Stimulated activated CD4-positive, alpha-beta T cell treated with anti-CD3 and anti-CD28 coated beads, Interleukin-15, amount 100 ng/mL, for 1 hour (primary cell): ENCODE measurements around the gene EXOC3L4.
A peak's percentile ranks its signal among the peaks of the same experiment; 100 is the strongest.

Experiments
- DNase-seq, 2 donors: peaks; one replicate each; pipeline ENCODE4 v3.0.0-alpha.2; 2020; ENCODE audit warnings: low read depth in 1 of 2, low spot score in 1 of 2

EXOC3L4 gene

DNA sequence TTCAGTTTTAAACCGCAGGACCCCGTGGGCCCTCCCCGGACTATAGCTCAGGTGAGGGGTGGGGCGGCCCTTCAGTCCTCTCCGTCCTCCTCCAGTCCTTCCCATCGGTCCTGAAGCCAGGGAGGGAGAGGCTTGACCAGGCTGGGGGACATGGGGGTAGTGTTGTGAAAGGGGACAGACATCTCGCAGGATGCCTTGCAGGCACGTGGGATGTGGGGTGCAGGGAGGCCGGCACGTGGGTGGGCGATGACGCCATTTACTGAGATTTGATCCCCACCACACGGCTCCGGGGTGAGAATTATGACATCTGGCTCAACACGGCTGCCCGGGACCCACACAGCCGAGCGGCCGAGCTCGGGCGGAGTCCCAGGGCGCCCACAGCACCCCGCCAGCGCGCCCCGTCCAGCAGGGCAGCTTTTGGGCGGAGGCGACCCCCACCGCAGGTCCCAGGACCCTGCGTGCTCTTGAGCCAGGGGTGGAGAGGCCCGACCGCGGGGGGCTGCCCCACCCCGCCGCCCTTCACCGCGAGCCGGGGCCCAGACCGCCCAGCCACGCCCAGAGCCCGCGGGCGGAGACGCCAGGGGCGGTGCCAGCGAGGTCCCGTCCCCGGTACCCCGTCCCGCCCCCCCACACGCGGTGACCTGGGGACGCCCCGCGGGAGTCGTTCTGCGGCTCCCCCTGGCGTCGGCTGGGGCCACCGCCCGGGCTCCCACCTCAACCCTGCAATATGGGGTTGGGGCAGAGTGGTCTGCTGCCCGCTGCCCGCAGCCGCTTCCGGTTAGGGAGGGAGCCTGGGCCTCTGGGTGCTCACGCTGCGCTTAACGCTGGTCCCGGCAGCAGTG lies 3.3 kb upstream of the EXOC3L4 start:
- DNase-seq = peak; percentile 57 to 76

- DNase-seq = no peak
Observed at GRCh38 chr14:103091883-103092222, 2.7 kb upstream of the EXOC3L4 start.

GRCh38 chr14:103093856-103094405 lies 594 bp upstream of the EXOC3L4 start:
- no peak for DNase-seq

DNA sequence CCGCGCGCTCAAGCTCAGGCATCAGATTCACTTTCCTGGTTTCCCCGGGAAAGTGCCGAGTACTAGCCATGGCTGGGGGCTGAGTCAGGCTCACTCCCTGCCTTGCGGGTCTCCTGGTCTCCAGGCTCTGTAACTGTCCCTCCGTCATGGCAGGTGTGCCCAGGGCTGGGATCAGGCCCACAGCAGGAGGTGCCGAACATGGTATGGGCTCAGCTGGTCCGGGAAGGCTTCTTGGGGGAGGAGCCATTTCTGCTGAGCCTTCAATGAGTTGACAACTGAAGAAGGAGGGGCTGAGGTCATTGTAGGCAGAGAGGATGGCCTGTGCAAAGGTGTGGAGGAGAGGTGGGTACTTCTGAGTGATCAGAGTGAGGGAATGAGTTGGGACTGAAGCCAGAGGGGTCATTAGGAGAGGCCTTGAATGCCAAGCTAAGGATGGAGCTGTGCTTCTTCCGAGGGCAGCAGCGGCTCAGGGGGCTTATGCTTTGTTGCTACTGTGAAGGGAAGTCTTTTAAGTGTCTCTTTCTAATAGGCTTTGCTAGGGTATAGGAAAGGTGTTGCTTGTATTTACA lies 769 bp downstream of the EXOC3L4 start:
- DNase-seq = no peak

GRCh38 chr14:103096387-103096786 lies 1.9 kb downstream of the EXOC3L4 start:
- no peak for DNase-seq

GRCh38 chr14:103097244-103097993 lies 2.9 kb downstream of the EXOC3L4 start:
- DNase-seq = no peak

GRCh38 chr14:103097994-103098957 lies 3.8 kb downstream of the EXOC3L4 start:
- DNase-seq = no peak

- no peak for DNase-seq
Observed at GRCh38 chr14:103099081-103099732, 4.7 kb downstream of the EXOC3L4 start.

- no peak for DNase-seq
Observed at GRCh38 chr14:103099733-103100280, 5.3 kb downstream of the EXOC3L4 start.

DNA sequence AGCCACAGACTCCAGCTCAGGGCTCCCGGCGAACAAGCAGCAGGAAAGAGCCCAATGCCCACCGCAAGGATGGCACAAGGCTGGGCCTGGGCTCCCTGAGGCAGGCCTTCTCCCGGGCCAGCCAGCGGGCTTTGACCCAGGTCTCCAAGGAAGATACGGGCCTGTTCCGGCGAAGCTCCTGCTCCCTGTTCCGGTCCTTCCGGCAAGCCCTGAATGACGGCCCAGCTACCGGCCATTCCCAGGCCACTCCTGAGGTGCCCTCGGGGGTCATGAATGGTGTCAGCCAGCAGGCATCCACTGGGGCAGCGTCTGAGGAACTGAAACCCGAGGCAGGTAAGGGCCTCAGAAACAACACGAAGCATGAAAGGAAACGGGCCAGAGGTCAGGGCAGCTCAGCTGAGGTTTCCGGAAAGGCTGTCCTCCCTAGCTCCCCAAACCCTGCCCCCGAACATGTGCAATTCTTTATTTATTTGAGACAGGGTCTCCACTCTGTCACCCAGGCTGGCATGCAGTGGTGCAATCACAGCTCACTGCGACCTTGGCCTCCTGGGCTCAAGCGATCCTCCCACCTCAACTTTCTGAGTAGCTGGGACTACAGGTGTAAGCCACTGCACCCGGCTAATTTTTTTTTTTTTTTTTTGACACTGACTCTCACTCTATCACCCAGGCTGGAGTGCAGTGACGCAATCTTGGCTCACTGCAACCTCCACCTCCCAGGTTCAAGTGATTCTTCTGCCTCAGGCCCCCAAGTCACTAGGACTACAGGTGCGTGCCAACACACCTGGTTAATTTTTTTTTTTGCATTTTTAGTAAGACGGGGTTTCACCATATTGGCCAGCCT lies 6.0 kb downstream of the EXOC3L4 start:
- no peak for DNase-seq

GRCh38 chr14:103101257-103101962 lies 6.9 kb downstream of the EXOC3L4 start:
- no peak for DNase-seq

DNA sequence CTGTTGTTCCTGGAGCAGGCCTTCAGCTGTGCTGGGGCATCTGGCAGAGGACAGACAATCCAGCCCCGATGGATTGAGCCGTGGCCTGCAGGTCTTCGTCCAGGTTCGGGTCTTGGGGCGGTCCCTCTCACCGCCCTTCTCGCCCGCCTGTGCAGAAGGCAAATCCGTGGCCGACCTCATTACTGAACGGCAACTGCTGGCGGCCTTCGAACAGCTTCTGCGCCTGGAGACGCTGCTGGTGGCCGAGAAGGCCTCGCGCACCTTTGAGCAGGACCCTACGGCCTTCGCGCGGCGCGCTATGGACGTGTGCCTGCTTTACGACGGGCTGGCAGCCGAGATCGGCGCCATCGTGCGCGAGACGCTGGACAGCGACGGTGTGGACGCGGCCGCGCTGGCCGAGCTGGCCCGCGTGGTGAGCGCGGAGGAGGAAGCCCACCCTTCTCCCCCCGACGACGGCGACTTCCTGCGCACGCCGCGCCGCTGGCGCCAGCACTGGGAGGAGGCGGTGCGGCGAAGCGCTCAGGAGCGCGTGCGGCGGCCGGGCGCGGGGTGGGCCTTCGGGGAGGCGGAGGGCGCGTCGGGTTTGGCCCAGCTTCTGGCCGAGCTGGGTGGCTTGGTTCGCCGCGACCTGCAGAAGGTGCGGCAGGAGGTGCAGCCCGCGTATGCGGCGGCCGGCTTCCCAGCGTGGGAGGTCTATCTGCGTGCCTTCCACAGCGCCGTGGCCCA lies 7.6 kb downstream of the EXOC3L4 start:
- no peak for DNase-seq

DNA sequence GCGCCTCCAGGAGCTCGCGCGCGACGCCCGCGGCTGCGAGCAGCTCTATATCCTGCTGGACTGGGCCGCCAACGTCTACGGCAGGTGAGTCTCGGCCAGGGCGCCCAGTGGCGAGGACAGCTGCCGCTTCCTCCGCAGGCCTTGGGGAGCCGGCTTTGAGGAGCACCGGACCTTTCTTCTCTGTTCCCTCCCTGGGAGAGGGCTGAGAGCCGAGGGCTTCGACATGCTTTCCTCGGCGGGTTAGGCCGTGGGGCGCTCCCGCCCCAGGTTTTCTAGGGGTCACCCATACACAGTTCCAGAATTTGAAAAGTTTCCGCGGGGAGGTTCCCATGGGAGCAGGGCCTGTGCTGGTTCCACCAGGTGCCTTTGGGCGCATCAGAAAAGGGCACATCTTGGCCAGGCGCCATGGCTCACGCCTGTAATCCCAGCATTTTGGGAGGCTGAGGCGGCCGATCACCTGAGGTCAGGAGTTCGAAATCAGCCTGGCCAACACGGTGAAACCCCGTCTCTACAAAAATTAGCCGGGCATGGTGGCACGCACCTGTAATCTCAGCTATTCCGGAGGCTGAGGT lies 8.2 kb downstream of the EXOC3L4 start:
- no peak for DNase-seq

- no peak for DNase-seq
Observed at GRCh38 chr14:103103461-103104388, 9.2 kb downstream of the EXOC3L4 start.

DNA sequence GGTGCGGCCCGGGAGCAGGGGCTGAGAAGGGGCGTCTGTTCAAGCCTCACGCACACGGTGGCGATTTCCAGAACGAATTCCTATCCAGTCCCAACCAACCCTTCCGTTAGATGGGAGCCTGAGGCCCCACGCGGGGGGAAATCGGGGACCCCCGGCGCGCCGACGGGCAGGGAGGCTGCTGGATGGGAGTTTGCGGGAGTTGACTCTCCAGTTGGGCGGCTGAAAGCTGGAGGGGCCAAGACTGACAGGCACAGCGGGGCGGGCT lies 9.8 kb downstream of the EXOC3L4 start:
- no peak for DNase-seq

DNA sequence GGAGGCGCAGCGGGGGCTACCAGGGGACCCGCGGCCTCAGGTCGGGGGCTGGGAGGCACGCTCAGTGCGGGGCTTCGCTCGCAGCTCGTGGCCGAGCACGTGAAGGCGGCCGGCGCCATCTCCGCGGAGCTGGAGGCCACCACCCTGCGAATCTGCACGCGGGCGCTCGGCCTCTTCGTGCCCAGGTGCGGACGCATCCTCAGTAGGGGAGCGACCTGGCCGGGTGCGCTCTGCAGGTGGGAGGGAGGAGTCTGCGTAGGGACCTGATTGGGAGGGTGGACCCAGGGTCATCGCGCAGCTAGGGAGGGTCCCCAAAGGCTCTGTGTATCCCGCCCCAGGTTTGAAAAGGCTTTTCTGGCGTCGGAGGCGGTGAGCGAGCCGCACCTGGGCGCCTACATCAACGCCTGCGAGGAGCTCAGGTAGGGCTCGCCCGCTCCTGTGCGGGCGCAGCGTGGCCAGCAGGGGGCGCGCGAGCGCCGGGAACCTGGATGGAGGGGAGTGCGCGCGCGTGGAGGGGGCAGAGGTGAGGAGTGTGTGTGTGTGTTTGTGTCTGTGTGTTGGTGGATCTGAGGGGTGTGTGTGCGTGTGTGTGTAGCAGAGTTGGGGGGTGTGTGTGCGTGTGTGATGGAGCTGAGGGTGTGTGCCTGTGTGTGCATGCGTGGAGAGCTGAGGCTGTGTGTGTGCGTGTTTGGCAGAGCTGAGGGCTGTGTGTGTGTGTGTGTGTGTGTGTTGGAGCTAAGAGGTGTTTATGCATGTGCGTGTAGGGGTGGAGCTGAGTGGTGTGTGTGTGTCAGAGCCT lies 10.3 kb downstream of the EXOC3L4 start:
- DNase-seq = peak; percentile 51 to 67
